HepG2 (cell line): ENCODE data around the gene PSMB3. TPM values are rescaled to one million over a fixed set of nuclear protein-coding genes. Genes with fewer than 3 reads are reported as not detected.

Experiments
- GABPB1 ChIP-seq: IDR thresholded peaks from 2 replicates; pipeline ENCODE4 v1.6.1; 2016; ENCODE audit warnings: mild to moderate bottlenecking, missing genetic modification reagents, moderate library complexity, missing compliant biosample characterization
- JUNB ChIP-seq: sonication (generic); formaldehyde crosslinking; IDR thresholded peaks from 2 replicates; pipeline ENCODE4 v1.8.0; 2022; ENCODE audit warnings: missing genetic modification reagents, mild to moderate bottlenecking, borderline replicate concordance
- RAD21 ChIP-seq: fragments of 450-650 bp; formaldehyde crosslinking; IDR thresholded peaks from 2 replicates; pipeline ENCODE4 v1.5.0; 2020; ENCODE audit warnings: mild to moderate bottlenecking
- RNF2 ChIP-seq: fragments of 450-650 bp; conservative IDR thresholded peaks from 2 replicates; pipeline ENCODE4 v1.6.1; 2016; ENCODE audit warnings: low read depth
- ZFAT ChIP-seq: sonication (generic); formaldehyde crosslinking; conservative IDR thresholded peaks from 2 replicates; pipeline ENCODE4 v1.8.1; 2023; ENCODE audit warnings: missing genetic modification reagents, inconsistent platforms
- ZNF350 ChIP-seq: sonication (generic); formaldehyde crosslinking; IDR thresholded peaks from 2 replicates; pipeline ENCODE4 v1.4.0; 2020; ENCODE audit warnings: mild to moderate bottlenecking, low read depth, missing genetic modification reagents, borderline replicate concordance
- ZNF383 ChIP-seq: sonication (generic); formaldehyde crosslinking; IDR thresholded peaks from 2 replicates; pipeline ENCODE4 v1.4.0; 2020; ENCODE audit warnings: missing genetic modification reagents, mild to moderate bottlenecking, borderline replicate concordance
- polyA plus RNA-seq, 8 experiments: library from polyadenylated mRNA; depleted of rRNA in 3 of 8; stranded (reverse) in 7 of 8; unstranded in 1 of 8; fragments of >200 nt; fragmentation: Illumina TruSeq in 4 of 8; extraction: Trizol in 4 of 8; gene quantifications; 2 replicates each; pipeline versions ENCODE4 v1.2.1 to v1.2.3, GENCODE V29; 2011 to 2016; ENCODE audit warnings: low read depth in 4 of 8, missing spikeins in 1 of 8, mixed read lengths in 1 of 8; ENCODE audit not compliant: insufficient read depth in 1 of 8
- total RNA-seq, 5 experiments: library from RNA; depleted of rRNA; stranded (reverse); fragments of >200 nt; fragmentation: Illumina TruSeq; extraction: Trizol; gene quantifications; 2 replicates each; pipeline ENCODE4 v1.2.3, GENCODE V29; 2016; ENCODE audit warnings: low read depth in 1 of 5
- TF ChIP-seq, protein P1 (sequence below): sonication (generic); formaldehyde crosslinking; IDR thresholded peaks from 2 replicates; pipeline ENCODE4 v1.5.0; 2020; ENCODE audit warnings: missing genetic modification reagents
- TF ChIP-seq, protein P2 (sequence below): sonication (generic); formaldehyde crosslinking; IDR thresholded peaks from 2 replicates; pipeline ENCODE4 v1.4.0; 2020; ENCODE audit warnings: missing genetic modification reagents, borderline replicate concordance
- TF ChIP-seq, protein P3 (sequence below): sonication (generic); formaldehyde crosslinking; IDR thresholded peaks from 2 replicates; pipeline ENCODE4 v1.5.1; 2020; ENCODE audit warnings: mild to moderate bottlenecking, missing genetic modification reagents, borderline replicate concordance
- TF ChIP-seq, protein P4 (sequence below): sonication (generic); formaldehyde crosslinking; IDR thresholded peaks from 2 replicates; pipeline ENCODE4 v1.5.1; 2020; ENCODE audit warnings: mild to moderate bottlenecking, missing genetic modification reagents, borderline replicate concordance
- TF ChIP-seq, protein P5 (sequence below): sonication (generic); formaldehyde crosslinking; IDR thresholded peaks from 2 replicates; pipeline ENCODE4 v1.5.0; 2020; ENCODE audit warnings: missing genetic modification reagents, mild to moderate bottlenecking, borderline replicate concordance
- TF ChIP-seq, protein P6 (sequence below): sonication (generic); formaldehyde crosslinking; IDR thresholded peaks from 2 replicates; pipeline ENCODE4 v1.8.0; 2022; ENCODE audit warnings: missing genetic modification reagents, mild to moderate bottlenecking, inconsistent platforms, borderline replicate concordance

PSMB3 gene
- total and polyA plus RNA-seq, 2 of the 13 experiments (the other 11 are each of a cell fraction or from before 2014, with no cell fraction given), result 366 to 517 TPM

DNA sequence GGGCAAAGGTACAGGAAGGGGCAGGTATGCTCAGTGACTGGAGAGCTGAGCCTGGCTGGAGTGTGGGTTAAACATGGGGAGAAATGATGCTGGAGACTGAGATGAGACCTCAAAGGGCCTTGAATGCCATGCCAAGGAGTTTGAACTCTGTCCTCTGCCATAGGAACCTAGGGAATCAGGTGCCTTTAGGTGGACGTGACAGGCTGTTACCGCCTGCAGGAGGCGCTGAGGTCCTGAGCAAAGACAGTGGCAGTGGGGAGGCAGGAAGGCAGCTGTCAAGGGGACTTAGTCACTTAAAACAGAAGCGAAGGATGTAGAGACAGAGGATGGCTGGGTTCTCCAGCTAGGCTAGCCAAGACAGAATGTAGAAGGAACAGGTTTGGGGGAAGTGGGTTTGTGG, 9.1 kb downstream of the PSMB3 start (continued):
- TF ChIP-seq, protein P1, sequence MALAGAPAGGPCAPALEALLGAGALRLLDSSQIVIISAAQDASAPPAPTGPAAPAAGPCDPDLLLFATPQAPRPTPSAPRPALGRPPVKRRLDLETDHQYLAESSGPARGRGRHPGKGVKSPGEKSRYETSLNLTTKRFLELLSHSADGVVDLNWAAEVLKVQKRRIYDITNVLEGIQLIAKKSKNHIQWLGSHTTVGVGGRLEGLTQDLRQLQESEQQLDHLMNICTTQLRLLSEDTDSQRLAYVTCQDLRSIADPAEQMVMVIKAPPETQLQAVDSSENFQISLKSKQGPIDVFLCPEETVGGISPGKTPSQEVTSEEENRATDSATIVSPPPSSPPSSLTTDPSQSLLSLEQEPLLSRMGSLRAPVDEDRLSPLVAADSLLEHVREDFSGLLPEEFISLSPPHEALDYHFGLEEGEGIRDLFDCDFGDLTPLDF (CRISPR knock-in tag), result no peak
- TF ChIP-seq, protein P2, sequence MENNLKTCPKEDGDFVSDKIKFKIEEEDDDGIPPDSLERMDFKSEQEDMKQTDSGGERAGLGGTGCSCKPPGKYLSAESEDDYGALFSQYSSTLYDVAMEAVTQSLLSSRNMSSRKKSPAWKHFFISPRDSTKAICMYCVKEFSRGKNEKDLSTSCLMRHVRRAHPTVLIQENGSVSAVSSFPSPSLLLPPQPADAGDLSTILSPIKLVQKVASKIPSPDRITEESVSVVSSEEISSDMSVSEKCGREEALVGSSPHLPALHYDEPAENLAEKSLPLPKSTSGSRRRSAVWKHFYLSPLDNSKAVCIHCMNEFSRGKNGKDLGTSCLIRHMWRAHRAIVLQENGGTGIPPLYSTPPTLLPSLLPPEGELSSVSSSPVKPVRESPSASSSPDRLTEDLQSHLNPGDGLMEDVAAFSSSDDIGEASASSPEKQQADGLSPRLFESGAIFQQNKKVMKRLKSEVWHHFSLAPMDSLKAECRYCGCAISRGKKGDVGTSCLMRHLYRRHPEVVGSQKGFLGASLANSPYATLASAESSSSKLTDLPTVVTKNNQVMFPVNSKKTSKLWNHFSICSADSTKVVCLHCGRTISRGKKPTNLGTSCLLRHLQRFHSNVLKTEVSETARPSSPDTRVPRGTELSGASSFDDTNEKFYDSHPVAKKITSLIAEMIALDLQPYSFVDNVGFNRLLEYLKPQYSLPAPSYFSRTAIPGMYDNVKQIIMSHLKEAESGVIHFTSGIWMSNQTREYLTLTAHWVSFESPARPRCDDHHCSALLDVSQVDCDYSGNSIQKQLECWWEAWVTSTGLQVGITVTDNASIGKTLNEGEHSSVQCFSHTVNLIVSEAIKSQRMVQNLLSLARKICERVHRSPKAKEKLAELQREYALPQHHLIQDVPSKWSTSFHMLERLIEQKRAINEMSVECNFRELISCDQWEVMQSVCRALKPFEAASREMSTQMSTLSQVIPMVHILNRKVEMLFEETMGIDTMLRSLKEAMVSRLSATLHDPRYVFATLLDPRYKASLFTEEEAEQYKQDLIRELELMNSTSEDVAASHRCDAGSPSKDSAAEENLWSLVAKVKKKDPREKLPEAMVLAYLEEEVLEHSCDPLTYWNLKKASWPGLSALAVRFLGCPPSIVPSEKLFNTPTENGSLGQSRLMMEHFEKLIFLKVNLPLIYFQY (CRISPR knock-in tag), result no peak
- TF ChIP-seq, protein P3, sequence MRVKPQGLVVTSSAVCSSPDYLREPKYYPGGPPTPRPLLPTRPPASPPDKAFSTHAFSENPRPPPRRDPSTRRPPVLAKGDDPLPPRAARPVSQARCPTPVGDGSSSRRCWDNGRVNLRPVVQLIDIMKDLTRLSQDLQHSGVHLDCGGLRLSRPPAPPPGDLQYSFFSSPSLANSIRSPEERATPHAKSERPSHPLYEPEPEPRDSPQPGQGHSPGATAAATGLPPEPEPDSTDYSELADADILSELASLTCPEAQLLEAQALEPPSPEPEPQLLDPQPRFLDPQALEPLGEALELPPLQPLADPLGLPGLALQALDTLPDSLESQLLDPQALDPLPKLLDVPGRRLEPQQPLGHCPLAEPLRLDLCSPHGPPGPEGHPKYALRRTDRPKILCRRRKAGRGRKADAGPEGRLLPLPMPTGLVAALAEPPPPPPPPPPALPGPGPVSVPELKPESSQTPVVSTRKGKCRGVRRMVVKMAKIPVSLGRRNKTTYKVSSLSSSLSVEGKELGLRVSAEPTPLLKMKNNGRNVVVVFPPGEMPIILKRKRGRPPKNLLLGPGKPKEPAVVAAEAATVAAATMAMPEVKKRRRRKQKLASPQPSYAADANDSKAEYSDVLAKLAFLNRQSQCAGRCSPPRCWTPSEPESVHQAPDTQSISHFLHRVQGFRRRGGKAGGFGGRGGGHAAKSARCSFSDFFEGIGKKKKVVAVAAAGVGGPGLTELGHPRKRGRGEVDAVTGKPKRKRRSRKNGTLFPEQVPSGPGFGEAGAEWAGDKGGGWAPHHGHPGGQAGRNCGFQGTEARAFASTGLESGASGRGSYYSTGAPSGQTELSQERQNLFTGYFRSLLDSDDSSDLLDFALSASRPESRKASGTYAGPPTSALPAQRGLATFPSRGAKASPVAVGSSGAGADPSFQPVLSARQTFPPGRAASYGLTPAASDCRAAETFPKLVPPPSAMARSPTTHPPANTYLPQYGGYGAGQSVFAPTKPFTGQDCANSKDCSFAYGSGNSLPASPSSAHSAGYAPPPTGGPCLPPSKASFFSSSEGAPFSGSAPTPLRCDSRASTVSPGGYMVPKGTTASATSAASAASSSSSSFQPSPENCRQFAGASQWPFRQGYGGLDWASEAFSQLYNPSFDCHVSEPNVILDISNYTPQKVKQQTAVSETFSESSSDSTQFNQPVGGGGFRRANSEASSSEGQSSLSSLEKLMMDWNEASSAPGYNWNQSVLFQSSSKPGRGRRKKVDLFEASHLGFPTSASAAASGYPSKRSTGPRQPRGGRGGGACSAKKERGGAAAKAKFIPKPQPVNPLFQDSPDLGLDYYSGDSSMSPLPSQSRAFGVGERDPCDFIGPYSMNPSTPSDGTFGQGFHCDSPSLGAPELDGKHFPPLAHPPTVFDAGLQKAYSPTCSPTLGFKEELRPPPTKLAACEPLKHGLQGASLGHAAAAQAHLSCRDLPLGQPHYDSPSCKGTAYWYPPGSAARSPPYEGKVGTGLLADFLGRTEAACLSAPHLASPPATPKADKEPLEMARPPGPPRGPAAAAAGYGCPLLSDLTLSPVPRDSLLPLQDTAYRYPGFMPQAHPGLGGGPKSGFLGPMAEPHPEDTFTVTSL (CRISPR knock-in tag), result no peak
- no peak for TF ChIP-seq GABPB1 (CRISPR knock-in tag)
- TF ChIP-seq RAD21 (CRISPR knock-in tag), result peak; percentile 67; the same call in 1 of the 2 replicates
- TF ChIP-seq ZNF383 (CRISPR knock-in tag), result no peak
- TF ChIP-seq, protein P4, sequence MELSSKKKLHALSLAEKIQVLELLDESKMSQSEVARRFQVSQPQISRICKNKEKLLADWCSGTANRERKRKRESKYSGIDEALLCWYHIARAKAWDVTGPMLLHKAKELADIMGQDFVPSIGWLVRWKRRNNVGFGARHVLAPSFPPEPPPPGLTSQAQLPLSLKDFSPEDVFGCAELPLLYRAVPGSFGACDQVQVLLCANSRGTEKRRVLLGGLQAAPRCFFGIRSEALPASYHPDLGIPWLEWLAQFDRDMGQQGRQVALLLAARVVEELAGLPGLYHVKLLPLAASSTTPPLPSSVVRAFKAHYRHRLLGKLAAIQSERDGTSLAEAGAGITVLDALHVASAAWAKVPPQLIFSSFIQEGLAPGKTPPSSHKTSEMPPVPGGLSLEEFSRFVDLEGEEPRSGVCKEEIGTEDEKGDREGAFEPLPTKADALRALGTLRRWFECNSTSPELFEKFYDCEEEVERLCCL (CRISPR knock-in tag), result no peak
- TF ChIP-seq JUNB (CRISPR knock-in tag), result no peak
- no peak for TF ChIP-seq ZNF350 (CRISPR knock-in tag)
- TF ChIP-seq, protein P5, sequence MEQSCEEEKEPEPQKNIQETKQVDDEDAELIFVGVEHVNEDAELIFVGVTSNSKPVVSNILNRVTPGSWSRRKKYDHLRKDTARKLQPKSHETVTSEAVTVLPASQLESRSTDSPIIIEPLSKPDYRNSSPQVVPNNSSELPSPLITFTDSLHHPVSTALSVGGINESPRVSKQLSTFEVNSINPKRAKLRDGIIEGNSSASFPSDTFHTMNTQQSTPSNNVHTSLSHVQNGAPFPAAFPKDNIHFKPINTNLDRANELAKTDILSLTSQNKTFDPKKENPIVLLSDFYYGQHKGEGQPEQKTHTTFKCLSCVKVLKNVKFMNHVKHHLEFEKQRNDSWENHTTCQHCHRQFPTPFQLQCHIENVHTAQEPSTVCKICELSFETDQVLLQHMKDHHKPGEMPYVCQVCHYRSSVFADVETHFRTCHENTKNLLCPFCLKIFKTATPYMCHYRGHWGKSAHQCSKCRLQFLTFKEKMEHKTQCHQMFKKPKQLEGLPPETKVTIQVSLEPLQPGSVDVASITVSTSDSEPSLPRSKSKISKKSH (CRISPR knock-in tag), result 0 out of 2 replicates have a peak, but pooled peaks have one; percentile 38
- TF ChIP-seq, protein P6, sequence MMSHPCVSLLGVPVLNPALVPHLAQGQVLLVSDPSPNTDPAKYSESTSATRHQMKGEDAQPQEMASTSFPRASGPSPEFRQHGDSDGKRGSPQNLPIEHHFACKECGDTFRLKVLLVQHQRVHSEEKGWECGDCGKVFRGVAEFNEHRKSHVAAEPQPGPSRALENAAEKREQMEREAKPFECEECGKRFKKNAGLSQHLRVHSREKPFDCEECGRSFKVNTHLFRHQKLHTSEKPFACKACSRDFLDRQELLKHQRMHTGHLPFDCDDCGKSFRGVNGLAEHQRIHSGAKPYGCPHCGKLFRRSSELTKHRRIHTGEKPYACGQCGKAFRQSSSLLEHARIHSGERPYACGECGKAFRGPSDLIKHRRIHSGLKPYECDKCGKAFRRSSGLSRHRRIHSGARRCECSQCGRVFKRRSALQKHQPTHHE (CRISPR knock-in tag), result no peak
- no peak for TF ChIP-seq RNF2
- no peak for TF ChIP-seq ZFAT (CRISPR knock-in tag)
